ENCODE data around the gene TJP3.

DNA sequence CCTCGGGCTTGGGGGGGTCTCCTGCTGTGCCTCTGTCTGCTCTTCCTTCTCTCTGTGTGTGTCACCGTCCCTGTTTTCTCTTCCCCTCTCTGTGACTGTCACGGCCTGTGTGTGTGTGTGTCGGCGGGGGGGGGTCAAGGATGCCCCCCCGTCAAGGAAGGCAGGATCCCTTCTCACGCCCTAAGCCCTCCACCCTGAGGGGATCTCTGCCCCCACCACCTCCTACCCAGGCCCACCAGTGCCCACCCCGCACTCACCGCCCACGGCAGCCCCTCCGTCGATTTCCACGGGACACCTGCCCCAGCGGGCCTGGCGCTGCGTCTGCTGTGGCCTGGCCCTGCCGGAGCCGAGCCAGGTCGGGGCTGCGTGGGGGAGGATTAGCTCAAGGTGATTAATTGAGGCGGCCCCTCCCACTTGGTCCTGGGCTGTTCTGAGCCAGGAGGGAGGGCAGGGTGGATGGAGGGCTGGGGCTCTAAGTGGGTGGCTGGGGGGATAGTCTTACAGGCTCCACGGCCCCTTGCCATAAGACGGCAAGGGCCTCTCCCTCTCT, 63.8 kb downstream of the TJP3 start, which contains the start of gene RAX2:
- TF ChIP-seq EZH2 (optimal IDR thresholded peaks at IDR 0.05; ENCODE audit: low read depth, low read length) (no peak), CTCF (IDR thresholded peaks at IDR 0.05; ENCODE audit: low read length) (no peak)
